GM12891 (cell line): ENCODE results near the gene CACNA1I.

Source experiments
- POLR2A ChIP-seq: IDR thresholded peaks from 2 replicates; pipeline ENCODE4 v1.6.1; 2011; ENCODE audit warnings: low read depth, low read length, control low read depth
- POU2F2 ChIP-seq: IDR thresholded peaks from 2 replicates; pipeline ENCODE4 v1.6.1; 2011; ENCODE audit warnings: low read depth, mild to moderate bottlenecking, control low read depth, low read length, moderate library complexity

GRCh38 chr22:39661501-39661841 is 90.9 kb downstream of the CACNA1I start:
- no peak for TF ChIP-seq POU2F2
- no peak for TF ChIP-seq POLR2A
